BJ (cell line): ENCODE data around the gene RAET1E. TPM values are rescaled to one million over a fixed set of nuclear protein-coding genes. Genes with fewer than 3 reads are reported as not detected.

Experiments used
- CTCF ChIA-PET: fragments of 350-600 bp; formaldehyde crosslinking; extraction: SDS; loops from one replicate; lab custom pipeline; 2021; ENCODE audit warnings: antibody characterized with exemption, inconsistent platforms; lab: Yijun Ruan, JAX
- POLR2A ChIA-PET: fragments of 300-600 bp; sonication (Branson Sonifier 250); formaldehyde crosslinking; extraction: SDS; loops from one replicate; lab custom pipeline; 2021; ENCODE audit warnings: antibody characterized with exemption; lab: Charles Lee
- DNase-seq: peaks from one replicate; pipeline ENCODE4 v3.0.0-alpha.2; 2011; ENCODE audit warnings: low read depth
- H3K27me3 ChIP-seq: 2 replicates; pipeline ENCODE4 v1.6.0; 2011; ENCODE audit warnings: low read length; ENCODE audit not compliant: control insufficient read depth, insufficient read depth
- H3K36me3 ChIP-seq: 2 replicates; pipeline ENCODE4 v1.5.1; 2011; ENCODE audit warnings: low read length; ENCODE audit not compliant: control insufficient read depth, insufficient read depth
- H3K4me3 ChIP-seq: 2 replicates; pipeline ENCODE4 v1.5.1; 2011; ENCODE audit warnings: low read depth, mild to moderate bottlenecking, control low read depth, low read length
- polyA plus RNA-seq: library from polyadenylated mRNA; depleted of rRNA; stranded (reverse); fragments of >200 nt; gene quantifications from 2 replicates; pipeline ENCODE4 v1.2.3, GENCODE V29; 2011
- TF ChIP-seq, protein P1 (sequence below): IDR thresholded peaks from 2 replicates; pipeline ENCODE4 v1.5.1; 2011; ENCODE audit warnings: low read depth, mild to moderate bottlenecking, control low read depth, inconsistent platforms, low read length, moderate library complexity; ENCODE audit not compliant: insufficient read depth

Gene RAET1E
- polyA plus RNA-seq, 1 experiment, result 0.31 TPM

DNA sequence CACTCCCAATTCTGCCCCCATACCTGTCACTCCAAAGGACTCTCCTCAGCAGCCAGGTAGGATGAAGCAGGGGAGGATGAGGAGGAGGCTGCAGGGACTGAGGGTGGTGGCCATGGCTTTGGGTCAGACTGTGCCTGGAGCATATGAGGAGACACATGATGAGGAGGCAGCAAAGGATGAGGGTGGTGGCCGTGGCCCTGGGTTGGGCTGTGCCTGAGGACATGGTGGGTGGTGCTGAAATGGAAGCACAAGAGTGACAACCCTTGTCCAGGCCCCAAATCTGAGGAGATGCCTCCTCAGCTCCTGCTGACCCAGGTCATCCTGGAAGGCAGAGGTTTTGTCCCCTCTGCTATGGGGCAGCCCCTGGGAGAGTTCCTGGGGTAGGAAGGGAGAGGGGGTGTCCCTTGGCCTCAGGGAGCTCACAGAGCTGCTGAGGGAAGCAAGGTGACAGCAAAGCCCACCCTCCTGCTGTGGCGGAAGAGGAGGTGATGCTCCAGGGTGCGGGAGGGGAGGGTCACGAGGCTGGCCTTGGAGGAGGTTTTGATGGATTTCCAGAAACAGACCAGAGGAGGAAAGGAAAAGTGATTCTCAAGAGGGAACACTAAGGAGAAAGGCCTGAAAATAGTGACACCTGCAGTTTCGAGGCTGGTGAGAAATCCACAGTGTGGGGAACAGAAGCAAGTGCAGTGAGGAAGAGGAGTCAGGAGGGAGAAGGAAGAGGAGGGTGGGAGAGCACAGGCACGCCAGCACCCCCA is 20.4 kb upstream of the RAET1E start:
- ChIA-PET POLR2A (no interaction called here), CTCF (interaction anchor here (1.1 to 3.2 kb wide), 4 partner anchors 78 to 102 kb away, joined by 3 to 10 read pairs (median 6); no protein-coding TSS in a partner anchor)
- no peaks in the 10 kb centered on the region for H3K36me3 ChIP-seq
- H3K27me3 ChIP-seq, result peaks cover 8% of the 10 kb centered on the region
- no peak overlapping the region for H3K4me3 ChIP-seq
- no peak for DNase-seq
- TF ChIP-seq, protein P1, sequence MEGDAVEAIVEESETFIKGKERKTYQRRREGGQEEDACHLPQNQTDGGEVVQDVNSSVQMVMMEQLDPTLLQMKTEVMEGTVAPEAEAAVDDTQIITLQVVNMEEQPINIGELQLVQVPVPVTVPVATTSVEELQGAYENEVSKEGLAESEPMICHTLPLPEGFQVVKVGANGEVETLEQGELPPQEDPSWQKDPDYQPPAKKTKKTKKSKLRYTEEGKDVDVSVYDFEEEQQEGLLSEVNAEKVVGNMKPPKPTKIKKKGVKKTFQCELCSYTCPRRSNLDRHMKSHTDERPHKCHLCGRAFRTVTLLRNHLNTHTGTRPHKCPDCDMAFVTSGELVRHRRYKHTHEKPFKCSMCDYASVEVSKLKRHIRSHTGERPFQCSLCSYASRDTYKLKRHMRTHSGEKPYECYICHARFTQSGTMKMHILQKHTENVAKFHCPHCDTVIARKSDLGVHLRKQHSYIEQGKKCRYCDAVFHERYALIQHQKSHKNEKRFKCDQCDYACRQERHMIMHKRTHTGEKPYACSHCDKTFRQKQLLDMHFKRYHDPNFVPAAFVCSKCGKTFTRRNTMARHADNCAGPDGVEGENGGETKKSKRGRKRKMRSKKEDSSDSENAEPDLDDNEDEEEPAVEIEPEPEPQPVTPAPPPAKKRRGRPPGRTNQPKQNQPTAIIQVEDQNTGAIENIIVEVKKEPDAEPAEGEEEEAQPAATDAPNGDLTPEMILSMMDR, result no peak

DNA sequence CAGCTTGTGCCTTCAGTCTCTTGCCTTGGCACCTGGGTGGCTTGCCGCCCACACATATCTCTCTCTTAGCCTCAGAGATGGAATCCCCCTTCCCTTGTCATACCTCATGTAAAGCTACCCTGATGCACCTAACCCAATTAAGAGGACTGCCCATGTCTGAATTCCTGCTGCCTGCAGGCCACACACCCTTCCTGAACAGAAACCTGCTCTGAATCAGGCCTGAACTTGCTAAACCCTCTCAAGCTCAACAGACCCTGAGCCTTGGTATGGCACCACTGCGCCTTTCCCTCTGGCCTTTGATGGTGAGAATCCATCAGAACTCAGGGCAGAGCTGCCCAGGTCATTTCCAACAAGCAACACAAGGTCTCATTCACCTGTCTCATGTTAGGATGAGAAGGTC is 19.8 kb upstream of the RAET1E start:
- ChIA-PET CTCF (interaction anchor here (1.1 to 3.2 kb wide), 5 partner anchors 78 to 101 kb away, joined by 3 to 10 read pairs (median 5); no protein-coding TSS in a partner anchor), POLR2A (no interaction called here)
- TF ChIP-seq, protein P1, result no peak
- H3K4me3 ChIP-seq, result no peak overlapping the region
- peaks cover 12% of the 10 kb centered on the region for H3K27me3 ChIP-seq
- no peaks in the 10 kb centered on the region for H3K36me3 ChIP-seq
- DNase-seq, result no peak

GRCh38 chr6:149915970-149916865 is 18.3 kb upstream of the RAET1E start:
- Histone ChIP-seq H3K36me3 (no peaks in the 10 kb centered on the region), H3K4me3 (no peak overlapping the region), H3K27me3 (peaks cover 9% of the 10 kb centered on the region)
- POLR2A ChIA-PET, result no interaction called here
- DNase-seq, result no peak
- TF ChIP-seq, protein P1, result no peak
- CTCF ChIA-PET, result interaction anchor here (0.9 to 3.2 kb wide), 6 partner anchors 9 to 91 kb away, joined by 3 to 10 read pairs (median 4); no protein-coding TSS in a partner anchor

DNA sequence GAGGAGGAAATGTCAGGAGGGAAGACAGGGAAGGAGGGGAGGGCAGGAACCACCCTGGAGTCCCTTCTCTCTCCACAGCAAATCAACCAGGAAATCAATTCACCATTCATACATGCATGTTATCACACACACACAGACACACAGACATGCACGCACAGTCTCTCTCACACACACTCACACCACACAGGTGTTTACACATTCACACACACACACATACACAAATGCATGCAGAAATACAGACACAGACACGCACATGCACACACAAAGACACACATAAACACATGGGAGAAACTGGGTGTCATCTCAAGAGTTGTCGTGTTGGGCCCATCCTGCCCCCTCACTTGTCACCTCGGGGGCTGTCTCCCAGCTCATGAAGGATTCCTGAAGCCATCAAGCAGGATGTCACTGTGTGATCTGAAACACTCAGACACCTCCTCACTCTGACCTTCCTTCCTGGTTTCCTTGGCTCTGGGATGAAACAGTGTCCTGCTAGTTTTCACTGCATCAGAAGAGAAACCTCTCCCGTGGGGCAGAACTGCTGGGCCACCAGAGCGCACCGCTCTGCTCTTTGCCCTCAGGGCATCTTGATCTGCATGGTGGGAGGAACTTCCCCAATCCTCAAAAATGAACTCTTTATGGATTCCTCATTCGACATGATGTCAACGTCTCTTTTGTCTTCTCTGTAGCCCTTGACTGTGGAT is 15.8 kb upstream of the RAET1E start:
- Histone ChIP-seq H3K27me3 (peaks cover 10% of the 10 kb centered on the region), H3K4me3 (no peak overlapping the region), H3K36me3 (no peaks in the 10 kb centered on the region)
- DNase-seq, result no peak
- CTCF ChIA-PET, result no interaction called here
- TF ChIP-seq, protein P1, result no peak
- POLR2A ChIA-PET, result no interaction called here
